ENCODE results near the gene CAPN13. TPM values are rescaled to one million over a fixed set of nuclear protein-coding genes. Genes with fewer than 3 reads are reported as not detected.

Gene CAPN13
- total RNA-seq, 1 donor = not detected

- DNase-seq (ENCODE audit: insufficient read length, low spot score, missing footprints) = no peak
- H3K27me3 ChIP-seq (ENCODE audit: insufficient read depth, low read length) = peaks cover 15% of the 10 kb centered on the region
- no peak overlapping the region for H3K4me2 ChIP-seq (ENCODE audit: insufficient read depth, low read length)
- no peaks in the 10 kb centered on the region for H3K9me3 ChIP-seq (ENCODE audit: low read depth, low read length)
- no peak overlapping the region for H3K4me3 ChIP-seq (ENCODE audit: insufficient read depth, low read length)
- no peaks in the 10 kb centered on the region for H3K4me1 ChIP-seq (ENCODE audit: insufficient read depth, low read length)
- no peak overlapping the region for H2AFZ ChIP-seq (ENCODE audit: low read length)
- no peaks in the 10 kb centered on the region for H3K36me3 ChIP-seq (ENCODE audit: insufficient read depth, low read length)
- no peaks in the 10 kb centered on the region for H4K20me1 ChIP-seq (ENCODE audit: insufficient read depth, low read length)
- TF ChIP-seq CTCF (IDR thresholded peaks at IDR 0.05; ENCODE audit: extremely low read depth, low read depth, low read length) = no peak
- no peaks in the 10 kb centered on the region for H3K79me2 ChIP-seq (ENCODE audit: insufficient read depth, low read length)
- no peak overlapping the region for H3K27ac ChIP-seq (ENCODE audit: low read depth, low read length)
Measured at GRCh38 chr2:30722936-30723725, 84.1 kb downstream of the CAPN13 start.

GRCh38 chr2:30721668-30722647, 85.3 kb downstream of the CAPN13 start:
- Histone ChIP-seq H3K27me3 (ENCODE audit: insufficient read depth, low read length) (peaks cover 17% of the 10 kb centered on the region), H2AFZ (ENCODE audit: low read length) (no peak overlapping the region), H3K4me2 (ENCODE audit: insufficient read depth, low read length) (no peak overlapping the region), H3K27ac (ENCODE audit: low read depth, low read length) (no peak overlapping the region), H4K20me1 (ENCODE audit: insufficient read depth, low read length) (no peaks in the 10 kb centered on the region), H3K9me3 (ENCODE audit: low read depth, low read length) (no peaks in the 10 kb centered on the region), H3K36me3 (ENCODE audit: insufficient read depth, low read length) (no peaks in the 10 kb centered on the region), H3K79me2 (ENCODE audit: insufficient read depth, low read length) (no peaks in the 10 kb centered on the region), H3K4me3 (ENCODE audit: insufficient read depth, low read length) (no peak overlapping the region), H3K4me1 (ENCODE audit: insufficient read depth, low read length) (no peaks in the 10 kb centered on the region)
- TF ChIP-seq CTCF (IDR thresholded peaks at IDR 0.05; ENCODE audit: extremely low read depth, low read depth, low read length) = no peak
- no peak for DNase-seq (ENCODE audit: insufficient read length, low spot score, missing footprints)

GRCh38 chr2:30721241-30721640, 86.0 kb downstream of the CAPN13 start:
- Histone ChIP-seq H3K9me3 (ENCODE audit: low read depth, low read length) (no peaks in the 10 kb centered on the region), H3K4me3 (ENCODE audit: insufficient read depth, low read length) (no peak overlapping the region), H3K27me3 (ENCODE audit: insufficient read depth, low read length) (peaks cover 17% of the 10 kb centered on the region), H4K20me1 (ENCODE audit: insufficient read depth, low read length) (no peaks in the 10 kb centered on the region), H3K36me3 (ENCODE audit: insufficient read depth, low read length) (no peaks in the 10 kb centered on the region), H3K4me1 (ENCODE audit: insufficient read depth, low read length) (no peaks in the 10 kb centered on the region), H3K79me2 (ENCODE audit: insufficient read depth, low read length) (no peaks in the 10 kb centered on the region), H3K27ac (ENCODE audit: low read depth, low read length) (no peak overlapping the region), H3K4me2 (ENCODE audit: insufficient read depth, low read length) (no peak overlapping the region), H2AFZ (ENCODE audit: low read length) (no peak overlapping the region)
- no peak for DNase-seq (ENCODE audit: insufficient read length, low spot score, missing footprints)
- TF ChIP-seq CTCF (IDR thresholded peaks at IDR 0.05; ENCODE audit: extremely low read depth, low read depth, low read length) = no peak

Measured in osteoblast (primary cell).